Right forelimb (tissue), 1 donor: ENCODE measurements around the gene SEMA3B.
"Not testable (repeated sequence)": the region's sequence is repeated elsewhere in the genome, so short reads cannot be mapped to it uniquely, and the experiment has no call there.

Experiments
- DNase-seq: peaks from one replicate; pipeline ENCODE4 v3.0.0-alpha.2; 2018

SEMA3B gene

GRCh38 chr3:50274371-50275104 lies 5.6 kb downstream of the SEMA3B start:
- peak; percentile 79 for DNase-seq

DNA sequence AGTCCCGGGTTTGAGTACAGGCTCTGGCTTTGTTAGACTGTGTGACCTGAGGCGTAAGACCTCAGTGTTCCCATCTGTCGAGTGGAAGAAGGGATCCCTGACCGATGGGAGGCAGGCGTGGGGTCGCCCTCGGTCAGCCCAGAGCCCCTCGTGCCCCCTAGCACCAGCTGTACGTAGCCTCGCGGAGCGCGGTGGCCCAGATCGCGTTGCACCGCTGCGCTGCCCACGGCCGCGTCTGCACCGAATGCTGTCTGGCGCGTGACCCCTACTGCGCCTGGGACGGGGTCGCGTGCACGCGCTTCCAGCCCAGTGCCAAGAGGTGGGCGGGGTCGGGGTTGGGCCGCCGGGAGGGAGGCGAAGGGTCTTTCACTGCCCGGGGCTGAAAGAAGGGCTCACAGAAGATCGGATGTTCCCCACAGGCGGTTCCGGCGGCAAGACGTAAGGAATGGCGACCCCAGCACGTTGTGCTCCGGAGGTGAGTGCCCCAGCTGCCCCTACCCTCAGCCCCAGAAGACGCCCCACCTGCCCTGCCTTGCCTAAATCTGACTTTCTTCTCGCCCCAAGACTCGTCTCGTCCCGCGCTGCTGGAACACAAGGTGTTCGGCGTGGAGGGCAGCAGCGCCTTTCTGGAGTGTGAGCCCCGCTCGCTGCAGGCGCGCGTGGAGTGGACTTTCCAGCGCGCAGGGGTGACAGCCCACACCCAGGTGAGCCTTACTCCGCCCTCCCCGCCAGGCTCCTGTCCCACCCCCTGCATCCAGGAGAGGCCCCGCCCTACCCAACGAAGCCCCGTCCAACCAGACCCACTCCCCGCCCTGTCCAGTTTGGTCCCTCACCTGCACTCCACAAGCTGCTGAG lies 6.4 kb downstream of the SEMA3B start:
- no peak for DNase-seq

DNA sequence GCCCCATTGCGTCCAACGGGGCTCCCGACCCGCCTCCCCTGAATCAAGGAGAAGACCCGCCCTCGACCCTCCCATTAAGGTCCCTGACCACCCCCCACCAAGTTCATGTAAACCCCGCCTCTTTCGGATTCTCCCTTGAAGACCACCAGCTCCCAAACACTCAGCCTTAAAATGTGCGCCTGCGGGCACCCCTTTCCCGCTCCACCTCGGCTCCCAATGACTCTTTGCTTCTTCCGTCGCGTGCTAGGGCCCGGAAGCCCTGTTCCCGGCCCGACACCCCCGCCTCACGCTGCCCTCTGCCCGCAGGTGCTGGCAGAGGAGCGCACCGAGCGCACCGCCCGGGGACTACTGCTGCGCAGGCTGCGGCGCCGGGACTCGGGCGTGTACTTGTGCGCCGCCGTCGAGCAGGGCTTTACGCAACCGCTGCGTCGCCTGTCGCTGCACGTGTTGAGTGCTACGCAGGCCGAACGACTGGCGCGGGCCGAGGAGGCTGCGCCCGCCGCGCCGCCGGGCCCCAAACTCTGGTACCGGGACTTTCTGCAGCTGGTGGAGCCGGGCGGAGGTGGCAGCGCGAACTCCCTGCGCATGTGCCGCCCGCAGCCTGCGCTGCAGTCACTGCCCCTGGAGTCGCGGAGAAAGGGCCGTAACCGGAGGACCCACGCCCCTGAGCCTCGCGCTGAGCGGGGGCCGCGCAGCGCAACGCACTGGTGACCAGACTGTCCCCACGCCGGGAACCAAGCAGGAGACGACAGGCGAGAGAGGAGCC lies 7.2 kb downstream of the SEMA3B start:
- no peak for DNase-seq

GRCh38 chr3:50276762-50277101 lies 7.8 kb downstream of the SEMA3B start:
- DNase-seq, result no peak

GRCh38 chr3:50278123-50278879 lies 9.4 kb downstream of the SEMA3B start:
- DNase-seq, result no peak

GRCh38 chr3:50278880-50279224 lies 9.9 kb downstream of the SEMA3B start, which contains the start of gene LSMEM2:
TSS of gene LSMEM2 (plus strand) at chr3:50279087. CDS start at chr3:50279114, 27 bp downstream.
- DNase-seq, result no peak

GRCh38 chr3:50279255-50280016 lies 10.5 kb downstream of the SEMA3B start:
- DNase-seq, result no peak

GRCh38 chr3:50284121-50284520 lies 15.2 kb downstream of the SEMA3B start:
- DNase-seq, result not testable (repeated sequence)

DNA sequence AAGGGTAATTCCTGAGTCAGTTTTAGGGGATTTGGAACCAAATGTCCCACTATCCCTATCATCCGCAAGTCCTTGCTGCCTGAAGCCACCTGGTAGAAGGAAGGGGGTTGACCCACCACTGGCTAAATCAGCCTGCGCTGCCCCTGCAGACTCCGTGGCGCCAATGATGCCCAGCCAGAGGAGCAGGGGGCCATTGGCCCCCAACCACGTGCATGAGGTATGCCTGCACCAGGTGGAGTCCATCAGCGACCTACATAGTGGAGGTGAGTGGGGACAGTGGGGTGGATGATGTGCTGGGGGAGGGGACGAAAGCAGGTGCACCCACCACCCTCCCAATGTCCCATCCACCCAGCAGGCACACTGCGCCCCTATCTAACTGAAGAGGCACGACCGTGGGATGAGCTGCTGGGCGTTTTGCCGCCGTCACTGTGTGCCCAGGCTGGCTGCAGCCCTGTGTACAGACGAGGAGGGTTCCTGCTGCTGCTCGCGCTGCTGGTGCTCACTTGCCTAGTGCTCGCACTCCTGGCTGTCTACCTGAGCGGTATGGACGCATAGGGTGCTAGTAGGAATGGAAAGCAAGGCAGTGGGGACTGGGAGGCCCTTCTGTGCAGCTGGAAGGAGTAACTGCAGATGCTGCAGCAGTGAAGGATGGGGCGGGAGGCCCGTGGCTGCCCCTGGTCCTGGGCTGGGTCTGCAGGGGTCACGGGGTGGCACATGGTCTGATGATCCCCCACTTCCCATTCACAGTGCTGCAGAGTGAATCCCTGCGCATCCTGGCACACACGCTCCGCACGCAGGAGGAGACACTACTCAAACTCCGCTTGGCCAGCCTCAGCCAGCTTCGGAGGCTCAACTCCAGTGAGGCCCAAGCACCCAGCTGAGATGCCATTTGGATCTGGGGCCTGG lies 17.6 kb downstream of the SEMA3B start:
- DNase-seq, result no peak

DNA sequence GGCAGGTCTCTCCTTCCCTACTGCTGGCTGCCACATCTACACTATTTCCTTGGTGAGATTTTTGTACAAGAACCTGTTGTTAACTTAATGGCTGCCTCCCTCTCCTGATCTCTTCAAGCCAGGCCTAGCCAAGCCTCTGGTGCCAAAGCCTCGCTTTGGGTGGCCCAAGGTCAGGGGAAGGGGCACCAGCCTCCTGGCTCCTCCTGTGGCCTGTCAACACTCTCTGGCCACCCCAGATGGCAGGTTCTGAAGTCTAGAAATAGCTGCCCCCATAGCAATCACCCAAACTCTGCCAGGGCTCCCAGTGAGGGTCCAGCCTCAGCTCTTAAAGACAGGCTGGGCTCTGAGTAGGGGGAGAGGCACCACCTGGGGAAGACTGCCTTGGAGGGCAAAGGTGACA lies 18.3 kb downstream of the SEMA3B start:
- DNase-seq, result no peak

GRCh38 chr3:50288387-50289007 lies 19.6 kb downstream of the SEMA3B start:
- DNase-seq, result no peak

DNA sequence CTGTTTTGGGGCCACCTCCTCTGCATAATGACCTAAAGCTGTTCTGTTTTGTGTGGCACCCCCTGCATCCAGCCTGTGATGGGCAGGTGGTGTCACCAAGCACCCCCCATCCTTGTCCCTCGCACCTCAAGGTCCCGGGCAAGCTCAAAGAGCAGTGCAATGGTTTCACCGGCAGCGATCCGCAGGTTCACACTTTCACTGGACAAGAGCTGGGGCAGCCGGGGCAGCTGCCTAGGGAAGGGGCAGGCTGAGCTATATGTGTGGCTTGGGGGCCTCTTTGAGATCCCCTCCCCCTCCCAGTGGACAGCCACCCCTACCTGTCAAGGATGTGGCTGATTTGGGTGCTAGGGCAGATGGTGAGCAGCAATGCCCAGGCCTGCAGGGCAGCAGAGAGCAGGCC lies 20.2 kb downstream of the SEMA3B start:
- no peak for DNase-seq

DNA sequence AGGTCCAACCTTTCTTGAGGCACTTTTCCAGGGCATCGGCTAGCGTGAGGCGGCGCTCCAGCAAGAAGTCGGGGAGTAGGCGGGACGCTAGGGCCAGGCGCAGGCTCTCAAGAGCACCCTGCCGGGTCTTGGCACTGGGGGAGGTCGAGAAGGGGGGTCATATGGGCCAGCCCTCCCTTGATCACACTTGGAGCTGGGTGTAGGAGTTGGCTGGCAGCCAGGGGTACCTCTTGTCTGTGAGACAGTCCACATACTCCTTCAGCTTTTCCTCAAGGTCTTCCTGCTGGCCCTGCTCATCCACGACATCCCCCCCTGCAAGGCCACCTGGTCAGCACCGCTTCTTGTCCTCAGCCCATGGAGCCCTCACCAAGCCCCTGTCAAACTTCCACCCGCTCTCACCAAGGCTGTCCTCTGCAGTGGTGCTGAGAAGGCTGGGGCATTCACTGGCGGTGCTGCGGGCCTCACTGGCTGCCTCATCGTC lies 21.3 kb downstream of the SEMA3B start:
- no peak for DNase-seq

- peak; percentile 96 for DNase-seq
These were observed 23.5 kb downstream of the SEMA3B start, which contains the start of gene IFRD2 for GRCh38 chr3:50292159-50293078. TSS of gene IFRD2 (minus strand) at chr3:50292429. CDS start at chr3:50292274, 155 bp downstream.

- no peak for DNase-seq
These were observed 24.3 kb downstream of the SEMA3B start for GRCh38 chr3:50293079-50293801.

DNA sequence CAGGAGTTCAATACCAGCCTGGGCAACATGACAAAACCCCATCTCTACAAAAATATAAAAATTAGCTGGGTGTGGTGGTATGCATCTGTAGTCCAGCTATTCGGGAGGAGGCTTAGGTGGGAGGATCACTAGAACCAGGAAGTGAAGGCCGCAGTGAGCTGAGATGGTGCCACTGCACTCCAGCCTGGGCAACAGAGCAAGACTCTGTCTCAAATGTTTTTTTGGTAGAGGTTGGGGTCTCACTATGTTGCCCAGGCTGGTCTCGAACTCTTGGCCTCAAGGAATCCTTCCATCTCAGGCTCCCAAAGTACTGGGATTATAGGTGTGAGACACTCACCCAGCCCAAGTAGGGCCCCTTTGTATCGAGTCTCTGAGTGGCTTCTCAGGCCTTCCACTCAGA lies 25.1 kb downstream of the SEMA3B start:
- DNase-seq, result no peak

- no peak for DNase-seq
These were observed 25.8 kb downstream of the SEMA3B start for GRCh38 chr3:50294492-50295403.
